A673 (cell line): ENCODE measurements around the gene TTC39A.

Experiments used
- EZH2 ChIP-seq: fragments of 200-600 bp; sonication (generic); IDR thresholded peaks from 2 replicates; pipeline ENCODE4 v1.6.1; 2017; ENCODE audit warnings: borderline replicate concordance, low read depth, mild to moderate bottlenecking, mixed read lengths, antibody characterized with exemption, low read length; ENCODE audit not compliant: poor library complexity, severe bottlenecking
- TF ChIP-seq, protein P1 (sequence below): fragments of 300-800, 200-600 bp; sonication (generic); conservative IDR thresholded peaks from 2 replicates; pipeline ENCODE4 v1.5.1; 2017; ENCODE audit warnings: low read depth, mild to moderate bottlenecking, antibody characterized with exemption, low read length, moderate library complexity, mixed read lengths

DNA sequence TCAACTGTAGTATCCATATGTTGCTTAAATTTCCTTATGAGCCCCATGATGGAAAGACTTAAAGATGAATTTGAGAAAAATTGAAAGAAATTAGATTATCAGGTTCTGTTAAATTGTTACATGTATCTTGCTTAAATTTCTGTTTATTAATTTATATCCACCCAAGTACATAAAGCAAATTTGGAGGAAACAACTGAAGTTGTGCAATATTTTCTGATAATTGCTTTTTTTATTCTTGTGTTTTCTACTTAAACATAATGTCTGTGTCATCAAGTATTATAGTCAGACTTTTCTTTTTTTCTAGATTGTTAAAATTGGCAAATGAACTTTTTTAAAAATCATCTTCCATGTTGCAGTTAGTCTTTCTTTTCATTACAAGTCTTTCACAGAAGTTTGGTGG, 57.4 kb downstream of the TTC39A start:
- TF ChIP-seq, protein P1, sequence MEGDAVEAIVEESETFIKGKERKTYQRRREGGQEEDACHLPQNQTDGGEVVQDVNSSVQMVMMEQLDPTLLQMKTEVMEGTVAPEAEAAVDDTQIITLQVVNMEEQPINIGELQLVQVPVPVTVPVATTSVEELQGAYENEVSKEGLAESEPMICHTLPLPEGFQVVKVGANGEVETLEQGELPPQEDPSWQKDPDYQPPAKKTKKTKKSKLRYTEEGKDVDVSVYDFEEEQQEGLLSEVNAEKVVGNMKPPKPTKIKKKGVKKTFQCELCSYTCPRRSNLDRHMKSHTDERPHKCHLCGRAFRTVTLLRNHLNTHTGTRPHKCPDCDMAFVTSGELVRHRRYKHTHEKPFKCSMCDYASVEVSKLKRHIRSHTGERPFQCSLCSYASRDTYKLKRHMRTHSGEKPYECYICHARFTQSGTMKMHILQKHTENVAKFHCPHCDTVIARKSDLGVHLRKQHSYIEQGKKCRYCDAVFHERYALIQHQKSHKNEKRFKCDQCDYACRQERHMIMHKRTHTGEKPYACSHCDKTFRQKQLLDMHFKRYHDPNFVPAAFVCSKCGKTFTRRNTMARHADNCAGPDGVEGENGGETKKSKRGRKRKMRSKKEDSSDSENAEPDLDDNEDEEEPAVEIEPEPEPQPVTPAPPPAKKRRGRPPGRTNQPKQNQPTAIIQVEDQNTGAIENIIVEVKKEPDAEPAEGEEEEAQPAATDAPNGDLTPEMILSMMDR = no peak
- TF ChIP-seq EZH2 = no peak
